ENCODE data around the gene EBNA1BP2. TPM values are rescaled to one million over a fixed set of nuclear protein-coding genes. Genes with fewer than 3 reads are reported as not detected.
"Not testable (repeated sequence)": the region's sequence is repeated elsewhere in the genome, so short reads cannot be mapped to it uniquely, and the experiment has no call there.

The EBNA1BP2 gene
- total RNA-seq: 10 to 100 TPM; 28.4 to 34.0 TPM

GRCh38 chr1:43171876-43172526, at the start of gene EBNA1BP2, which contains the start of gene CFAP57:
TSS of gene EBNA1BP2 (minus strand) at chr1:43172290. CDS start at chr1:43172118, 172 bp downstream.
TSS of gene CFAP57 (plus strand) at chr1:43172330. CDS start at chr1:43172754, 424 bp downstream.
- peak; percentile 93 for DNase-seq (ENCODE audit: low spot score)
- Histone ChIP-seq H3K36me3 (peaks cover 19% of the 10 kb centered on the region), H3K4me1 (peaks cover 0 to 10% of the 10 kb centered on the region in 2 donors), H3K9me3 (no peaks in the 10 kb centered on the region), H3K4me3 (peak within 1 kb of the TSS; percentile 84 to 87), H3K27me3 (no peaks in the 10 kb centered on the region), H3K27ac (peak within 1 kb of the TSS; percentile 36 to 37)
- TF ChIP-seq CTCF (IDR thresholded peaks at IDR 0.05): no peak

- no peaks in the 10 kb centered on the region for H3K27me3 ChIP-seq
- H3K36me3 ChIP-seq: no peaks in the 10 kb centered on the region
- H3K4me3 ChIP-seq: no peak overlapping the region
- no peaks in the 10 kb centered on the region for H3K4me1 ChIP-seq
- H3K9me3 ChIP-seq: no peaks in the 10 kb centered on the region
- no peak overlapping the region for H3K27ac ChIP-seq
- no peak for TF ChIP-seq CTCF (IDR thresholded peaks at IDR 0.05)
- DNase-seq (ENCODE audit: low spot score): no peak
Observed at GRCh38 chr1:43221797-43222196, 49.7 kb upstream of the EBNA1BP2 start.

GRCh38 chr1:43220905-43221778, 49.1 kb upstream of the EBNA1BP2 start:
- no peaks in the 10 kb centered on the region for H3K4me1 ChIP-seq
- H3K27ac ChIP-seq: no peak overlapping the region
- H3K27me3 ChIP-seq: no peaks in the 10 kb centered on the region
- DNase-seq (ENCODE audit: low spot score): no peak
- no peak for TF ChIP-seq CTCF (IDR thresholded peaks at IDR 0.05)
- no peaks in the 10 kb centered on the region for H3K9me3 ChIP-seq
- H3K36me3 ChIP-seq: no peaks in the 10 kb centered on the region
- H3K4me3 ChIP-seq: no peak overlapping the region

- TF ChIP-seq CTCF (IDR thresholded peaks at IDR 0.05): no peak
- no peaks in the 10 kb centered on the region for H3K4me1 ChIP-seq
Observed at GRCh38 chr1:43217747-43218146, 45.7 kb upstream of the EBNA1BP2 start.

GRCh38 chr1:43214501-43215444, 42.7 kb upstream of the EBNA1BP2 start:
- no peak overlapping the region for H3K27ac ChIP-seq
- no peaks in the 10 kb centered on the region for H3K4me1 ChIP-seq
- TF ChIP-seq CTCF (IDR thresholded peaks at IDR 0.05): no peak
- DNase-seq (ENCODE audit: low spot score): no peak
- no peaks in the 10 kb centered on the region for H3K36me3 ChIP-seq
- H3K27me3 ChIP-seq: no peaks in the 10 kb centered on the region
- no peaks in the 10 kb centered on the region for H3K9me3 ChIP-seq
- no peak overlapping the region for H3K4me3 ChIP-seq

More at GRCh38 chr1:43217747-43218146, 45.7 kb upstream of the EBNA1BP2 start:
- no peaks in the 10 kb centered on the region for H3K9me3 ChIP-seq
- no peaks in the 10 kb centered on the region for H3K27me3 ChIP-seq
- H3K27ac ChIP-seq: no peak overlapping the region
- H3K36me3 ChIP-seq: no peaks in the 10 kb centered on the region
- DNase-seq (ENCODE audit: low spot score): no peak
- no peak overlapping the region for H3K4me3 ChIP-seq

GRCh38 chr1:43208277-43208676, 36.2 kb upstream of the EBNA1BP2 start:
- H3K9me3 ChIP-seq, H3K4me3 ChIP-seq: not testable (repeated sequence)

More at GRCh38 chr1:43208277-43208676, 36.2 kb upstream of the EBNA1BP2 start:
- not testable (repeated sequence) for DNase-seq (ENCODE audit: low spot score); H3K27me3 ChIP-seq; H3K27ac ChIP-seq; H3K36me3 ChIP-seq
- peaks cover 0 to 20% of the 10 kb centered on the region in 2 donors for H3K4me1 ChIP-seq
